GM19351 (cell line): Measurements from ENCODE around the gene EFNA3.

Source experiments
- ATAC-seq: cut with Tn5 transposase; IDR thresholded peaks from one replicate; pipeline ENCODE4 v1.9.1; 2021; ENCODE audit warnings: mild to moderate bottlenecking, moderate library complexity; ENCODE audit not compliant: unreplicated experiment

The EFNA3 gene

GRCh38 chr1:155128755-155129473, 50.3 kb downstream of the EFNA3 start:
- no peak for ATAC-seq

GRCh38 chr1:155130272-155131006, 51.8 kb downstream of the EFNA3 start:
- ATAC-seq = no peak

- no peak for ATAC-seq
These were observed 52.6 kb downstream of the EFNA3 start for GRCh38 chr1:155131285-155131684.

GRCh38 chr1:155131856-155132255, 53.2 kb downstream of the EFNA3 start:
- no peak for ATAC-seq

GRCh38 chr1:155133799-155134281, 55.2 kb downstream of the EFNA3 start:
- ATAC-seq = no peak

GRCh38 chr1:155134322-155134721, 55.7 kb downstream of the EFNA3 start:
- ATAC-seq = no peak

GRCh38 chr1:155134880-155135414, 56.3 kb downstream of the EFNA3 start:
- no peak for ATAC-seq

GRCh38 chr1:155135415-155136028, 56.9 kb downstream of the EFNA3 start, which contains the start of gene SLC50A1:
SLC50A1 (plus strand) TSS chr1:155135852; CDS start chr1:155135912, 60 bp downstream.
- peak; percentile 71 for ATAC-seq

- ATAC-seq = no peak
These were observed 58.1 kb downstream of the EFNA3 start for GRCh38 chr1:155136748-155137147.
